GM18909 (cell line): Measurements from ENCODE around the gene CDT1.
"Not testable (repeated sequence)": the region's sequence is repeated elsewhere in the genome, so short reads cannot be mapped to it uniquely, and the experiment has no call there.

Experiments used
- ATAC-seq: cut with Tn5 transposase; IDR thresholded peaks from one replicate; pipeline ENCODE4 v1.9.1; 2021; ENCODE audit warnings: mild to moderate bottlenecking; ENCODE audit not compliant: unreplicated experiment, poor library complexity

Gene CDT1

GRCh38 chr16:88815901-88816589 lies 12.5 kb downstream of the CDT1 start:
- ATAC-seq, result no peak

DNA sequence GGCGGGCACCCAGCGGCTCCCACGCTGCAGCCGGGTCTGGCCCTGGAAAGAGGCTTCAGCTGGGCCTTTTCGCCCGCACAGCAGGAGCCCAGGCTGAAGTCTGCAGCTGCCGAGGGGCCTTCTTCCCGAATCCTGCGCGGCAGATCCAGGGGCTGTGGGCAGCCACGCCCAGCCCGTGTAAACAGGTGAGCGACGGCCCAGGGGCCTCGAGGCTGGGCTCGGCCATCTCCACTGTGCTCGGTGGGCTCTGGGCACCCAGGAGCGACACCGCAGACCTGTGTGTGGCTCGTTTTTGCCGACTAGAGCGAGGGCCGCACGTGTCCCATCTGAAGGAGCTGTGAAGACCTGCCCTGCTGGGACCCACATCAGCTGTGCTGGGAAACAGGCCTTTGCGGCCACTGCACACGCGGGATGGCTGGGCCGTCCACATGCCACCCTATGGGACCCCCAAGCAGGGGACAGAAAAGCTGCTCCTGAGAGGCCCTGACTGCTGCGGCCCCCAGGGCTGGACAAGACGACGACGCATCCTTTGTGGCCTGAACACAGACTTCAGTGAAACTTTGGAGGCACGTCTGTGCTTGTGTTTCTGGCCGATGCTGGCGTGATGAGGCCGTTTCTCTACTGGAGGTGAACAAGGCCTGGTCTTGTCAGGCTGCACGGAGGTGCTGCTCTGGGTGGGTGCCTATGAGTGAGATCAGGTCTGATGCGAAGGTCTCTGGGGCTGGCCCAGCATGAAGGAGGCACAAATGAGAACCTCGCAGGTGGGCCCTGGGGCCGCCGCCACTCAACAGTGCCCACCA lies 13.3 kb downstream of the CDT1 start:
- no peak for ATAC-seq

DNA sequence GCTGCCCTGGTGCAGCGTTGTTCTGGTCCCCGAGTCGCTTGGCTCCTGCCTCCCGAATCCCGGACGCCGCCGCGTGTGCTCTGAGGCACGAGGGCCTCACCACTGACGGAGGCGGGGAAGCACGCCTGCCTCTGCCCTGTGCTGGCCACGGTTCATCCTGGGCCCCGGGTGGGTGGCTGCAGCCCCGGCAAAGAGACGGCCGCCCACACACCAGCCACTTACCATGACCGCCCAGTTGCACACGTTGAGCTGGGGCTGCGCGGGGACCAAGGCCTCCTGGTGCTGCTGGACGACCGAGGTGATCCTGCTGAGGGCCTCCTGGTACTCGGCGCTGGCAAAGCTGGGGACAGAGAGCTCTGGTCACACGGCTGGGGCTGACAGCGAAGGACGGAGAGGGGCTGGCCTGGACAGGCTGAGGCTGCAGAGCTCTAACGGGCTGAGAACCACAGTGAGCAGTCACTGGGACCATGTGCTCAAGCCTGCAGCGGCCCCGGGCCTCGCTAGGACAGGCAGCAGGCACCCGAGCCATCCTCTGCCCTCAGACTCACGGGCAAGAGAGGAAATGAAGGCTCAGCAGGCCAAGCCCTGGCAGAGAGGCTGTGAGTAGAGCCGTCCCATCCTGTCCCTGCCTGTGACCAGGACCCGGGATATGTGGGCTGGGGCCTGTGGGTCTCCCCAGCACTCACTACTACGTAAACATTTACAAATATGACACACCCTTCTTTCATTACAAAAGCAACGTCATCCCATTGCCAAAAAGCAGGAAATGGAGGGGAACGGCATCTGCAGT lies 14.4 kb downstream of the CDT1 start:
- no peak for ATAC-seq

DNA sequence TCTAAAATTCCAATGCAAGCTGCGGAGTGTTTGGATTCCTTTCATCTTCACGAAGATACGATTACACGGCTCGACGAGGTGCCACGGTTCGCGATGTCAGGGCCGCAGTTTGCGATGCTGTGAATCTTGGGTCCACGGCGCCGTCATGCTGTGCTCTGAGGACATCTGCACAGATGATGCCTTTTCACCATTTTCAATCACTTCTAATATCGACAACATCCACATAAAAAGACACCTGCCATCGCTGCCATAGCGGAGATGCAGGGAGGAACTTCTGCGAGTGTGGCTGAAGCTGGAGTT lies 14.9 kb downstream of the CDT1 start:
- ATAC-seq, result no peak

DNA sequence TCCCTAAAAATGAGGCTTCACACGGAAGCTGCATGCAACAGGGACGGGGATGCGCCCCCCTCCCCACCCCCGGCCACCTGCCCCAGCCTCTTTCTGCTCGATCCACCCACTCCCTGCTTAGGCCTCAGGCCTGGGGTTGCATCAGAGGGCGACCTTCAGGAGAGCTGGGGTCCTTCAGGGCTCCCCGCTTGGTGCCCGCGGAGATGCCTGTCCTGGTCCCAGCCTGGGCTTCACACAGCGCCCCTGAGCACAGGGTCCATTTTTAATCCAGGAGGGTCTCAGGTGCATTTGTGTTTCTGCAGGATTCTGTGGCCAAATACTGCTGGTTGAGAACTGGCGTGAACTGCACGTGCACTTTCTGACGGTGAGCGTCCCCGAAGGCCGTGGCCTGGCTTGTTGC lies 15.5 kb downstream of the CDT1 start:
- ATAC-seq, result no peak

GRCh38 chr16:88820385-88821025 lies 16.9 kb downstream of the CDT1 start:
- ATAC-seq, result no peak

GRCh38 chr16:88821168-88821850 lies 17.7 kb downstream of the CDT1 start:
- ATAC-seq, result no peak

DNA sequence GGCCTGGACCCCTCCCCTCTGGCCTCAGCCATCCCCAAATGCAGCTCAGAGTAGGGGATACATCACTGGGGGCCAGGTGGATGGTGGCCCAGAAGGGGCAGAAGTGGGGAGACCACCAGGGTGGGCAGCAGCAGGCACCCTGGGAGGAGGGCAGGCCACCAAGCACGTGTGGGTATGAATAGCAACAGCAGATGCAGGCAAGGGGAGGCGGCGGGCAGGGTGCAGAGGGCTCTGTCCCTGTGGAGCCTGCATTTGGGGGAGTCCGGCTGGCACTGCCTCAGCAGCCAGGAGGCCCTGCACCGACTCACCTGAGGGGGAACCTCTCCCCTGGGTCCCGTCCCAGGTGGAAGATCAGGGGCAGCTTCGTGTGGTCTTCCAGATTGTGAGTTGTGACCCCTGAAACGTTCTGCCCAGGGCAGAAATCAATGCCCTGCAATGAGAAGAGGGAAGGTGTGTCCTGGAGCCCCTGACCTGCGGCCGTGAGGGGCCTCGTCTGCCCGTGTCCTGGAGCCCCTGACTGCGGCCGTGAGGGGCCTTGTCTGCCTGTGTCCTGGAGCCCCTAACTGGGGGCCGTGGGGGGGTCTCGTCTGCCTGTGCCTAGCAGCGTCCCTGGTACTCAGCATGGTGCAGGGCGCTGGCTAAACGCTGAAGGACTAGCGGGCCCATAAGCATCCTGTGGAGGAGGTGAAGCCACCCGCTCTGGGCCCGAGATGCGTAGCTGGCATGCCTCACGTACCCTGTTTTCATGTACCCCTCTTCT lies 18.9 kb downstream of the CDT1 start:
- no peak for ATAC-seq

DNA sequence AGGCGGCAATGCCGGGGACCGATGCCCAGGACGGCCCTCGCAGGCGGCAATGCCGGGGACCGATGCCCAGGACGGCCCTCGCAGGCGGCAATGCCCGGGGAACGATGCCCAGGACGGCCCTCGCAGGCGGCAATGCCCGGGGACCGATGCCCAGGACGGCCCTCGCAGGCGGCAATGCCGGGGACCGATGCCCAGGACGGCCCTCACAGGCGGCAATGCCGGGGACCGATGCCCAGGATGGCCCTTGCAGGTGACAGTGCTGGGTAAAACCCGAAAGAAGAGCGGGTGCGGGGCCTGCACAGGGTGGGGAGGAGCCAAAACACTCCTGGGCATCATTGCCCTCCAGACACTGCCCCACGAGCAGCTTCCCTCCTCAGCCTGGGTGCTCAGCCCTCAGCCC lies 20.1 kb downstream of the CDT1 start:
- not testable (repeated sequence) for ATAC-seq

- ATAC-seq, result no peak
These were observed 20.9 kb downstream of the CDT1 start for GRCh38 chr16:88824256-88825077.

DNA sequence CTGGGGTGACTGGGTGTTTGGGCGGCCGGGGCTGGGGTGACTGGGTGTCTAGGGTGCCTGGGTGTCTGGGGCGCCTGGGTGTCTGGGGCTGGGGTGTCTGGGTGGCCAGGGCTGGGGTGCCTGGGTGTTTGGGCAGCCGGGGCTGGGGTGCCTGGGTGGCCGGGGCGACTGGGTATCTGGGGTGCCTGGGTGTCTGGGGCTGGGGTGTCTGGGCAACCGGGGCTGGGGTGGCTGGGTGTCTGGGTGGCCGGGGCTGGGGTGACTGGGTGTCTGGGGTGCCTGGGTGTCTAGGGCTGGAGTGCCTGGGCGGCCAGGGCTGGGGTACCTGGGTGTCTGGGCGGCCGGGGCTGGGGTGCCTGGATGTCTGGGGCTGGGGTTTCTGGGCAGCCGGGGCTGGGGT lies 21.6 kb downstream of the CDT1 start:
- ATAC-seq, result no peak

GRCh38 chr16:88826070-88826840 lies 22.7 kb downstream of the CDT1 start:
- no peak for ATAC-seq

GRCh38 chr16:88827727-88828126 lies 24.1 kb downstream of the CDT1 start:
- ATAC-seq, result no peak

DNA sequence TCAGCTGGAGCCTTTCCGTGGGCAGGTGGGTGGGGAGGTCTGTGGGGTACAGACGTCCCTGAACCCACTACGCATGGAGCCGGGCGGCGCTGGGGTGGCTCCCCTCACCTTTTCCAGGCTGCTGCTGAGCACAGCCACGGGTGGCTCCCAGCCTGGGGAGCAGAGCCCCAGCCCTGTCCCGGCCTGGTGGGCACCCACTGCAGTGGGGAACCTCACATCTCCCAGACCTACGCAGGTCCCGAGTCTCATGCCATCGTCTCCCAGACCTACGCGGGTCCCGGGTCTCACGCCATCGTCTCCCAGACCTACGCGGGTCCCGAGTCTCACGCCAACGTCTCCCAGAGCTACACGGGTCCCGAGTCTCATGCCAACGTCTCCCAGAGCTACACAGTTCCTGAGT lies 25.1 kb downstream of the CDT1 start:
- no peak for ATAC-seq

- ATAC-seq, result no peak
These were observed 26.7 kb downstream of the CDT1 start for GRCh38 chr16:88830258-88830657.

DNA sequence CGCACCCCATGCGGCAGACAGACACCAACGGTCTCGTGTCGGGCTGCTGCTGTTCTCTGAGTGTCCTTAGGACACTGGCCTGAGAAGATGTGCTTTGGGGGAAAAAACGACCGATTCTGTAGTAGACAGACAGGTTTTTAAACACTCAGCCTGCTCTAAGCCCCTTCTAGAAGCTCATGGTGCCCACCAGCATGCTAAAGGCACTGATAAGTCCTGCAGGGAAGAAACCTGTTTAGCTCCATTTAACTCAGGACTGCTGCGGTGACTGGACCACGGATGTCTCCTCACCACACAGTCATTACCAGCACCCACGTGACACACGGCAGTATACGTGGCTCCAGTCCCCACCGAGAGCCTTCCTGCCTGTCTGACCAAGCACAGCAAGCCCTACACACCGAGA lies 27.2 kb downstream of the CDT1 start:
- ATAC-seq, result no peak

DNA sequence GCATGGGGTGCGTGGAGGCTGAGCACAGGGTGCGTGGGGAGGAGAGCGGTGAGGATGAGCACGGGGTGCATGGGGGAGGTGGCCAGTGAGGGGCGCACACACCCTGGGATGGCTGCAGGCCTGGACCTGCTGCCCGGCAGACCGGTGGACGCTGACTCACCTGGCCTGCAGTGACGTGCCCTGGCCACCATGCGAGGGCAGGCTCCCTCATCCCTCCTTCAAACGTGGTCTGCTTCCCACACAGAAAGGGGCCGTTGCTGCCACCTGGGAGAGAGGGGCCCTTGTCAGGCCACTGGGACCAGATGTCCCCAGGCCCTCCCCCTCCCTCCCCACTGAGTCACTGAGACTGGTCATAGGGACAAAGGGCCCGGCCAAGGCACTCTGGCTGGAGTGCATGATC lies 28.2 kb downstream of the CDT1 start:
- no peak for ATAC-seq

- no peak for ATAC-seq
These were observed 29.5 kb downstream of the CDT1 start for GRCh38 chr16:88833086-88833485.
